ENCODE data around the gene CST3.

The CST3 gene

GRCh38 chr20:23655491-23656211, 17.9 kb upstream of the CST3 start:
- TF ChIP-seq CTCF (IDR thresholded peaks at IDR 0.05; ENCODE audit: low read depth, low read length), result no peak
- no peak overlapping the region for H3K4me3 ChIP-seq (ENCODE audit: low read depth, low read length)

GRCh38 chr20:23654717-23655116, 17.0 kb upstream of the CST3 start:
- no peak for TF ChIP-seq CTCF (IDR thresholded peaks at IDR 0.05; ENCODE audit: low read depth, low read length)

GRCh38 chr20:23654000-23654399, 16.2 kb upstream of the CST3 start:
- TF ChIP-seq CTCF (IDR thresholded peaks at IDR 0.05; ENCODE audit: low read depth, low read length), result no peak
- no peak overlapping the region for H3K4me3 ChIP-seq (ENCODE audit: low read depth, low read length)

More at GRCh38 chr20:23654717-23655116, 17.0 kb upstream of the CST3 start:
- H3K4me3 ChIP-seq (ENCODE audit: low read depth, low read length), result no peak overlapping the region

- H3K4me3 ChIP-seq (ENCODE audit: low read depth, low read length), result no peak overlapping the region
- TF ChIP-seq CTCF (IDR thresholded peaks at IDR 0.05; ENCODE audit: low read depth, low read length), result no peak
Measured at GRCh38 chr20:23653400-23653938, 15.7 kb upstream of the CST3 start.

GRCh38 chr20:23652926-23653325, 15.2 kb upstream of the CST3 start:
- TF ChIP-seq CTCF (IDR thresholded peaks at IDR 0.05; ENCODE audit: low read depth, low read length), result no peak
- no peak overlapping the region for H3K4me3 ChIP-seq (ENCODE audit: low read depth, low read length)

GRCh38 chr20:23652371-23652770, 14.6 kb upstream of the CST3 start:
- no peak overlapping the region for H3K4me3 ChIP-seq (ENCODE audit: low read depth, low read length)
- TF ChIP-seq CTCF (IDR thresholded peaks at IDR 0.05; ENCODE audit: low read depth, low read length), result no peak

- TF ChIP-seq CTCF (IDR thresholded peaks at IDR 0.05; ENCODE audit: low read depth, low read length), result no peak
- no peak overlapping the region for H3K4me3 ChIP-seq (ENCODE audit: low read depth, low read length)
Measured at GRCh38 chr20:23651117-23651516, 13.4 kb upstream of the CST3 start.
